ENCODE data around the gene RELB. TPM values are rescaled to one million over a fixed set of nuclear protein-coding genes. Genes with fewer than 3 reads are reported as not detected.

The RELB gene
- total and polyA plus RNA-seq, 2 donors (not counting 3 experiments of a cell fraction or from before 2014, with no cell fraction given), result 13.2 to 14.4 TPM

- Histone ChIP-seq H3K4me1 (ENCODE audit: control insufficient read depth, extremely low read depth, insufficient read depth, low read length) (no peaks in the 10 kb centered on the region), H3K27ac (ENCODE audit: insufficient read depth, low read depth, low read length) (no peak overlapping the region), H3K27me3 (ENCODE audit: control insufficient read depth in 2 of 2, insufficient read depth in 2 of 2, low read length in 2 of 2) (no peaks in the 10 kb centered on the region), H3K9me3 (replicated peaks; ENCODE audit: control insufficient read depth, insufficient read depth, low read length) (no peaks in the 10 kb centered on the region), H3K79me2 (ENCODE audit: control insufficient read depth, insufficient read depth, low read length) (no peaks in the 10 kb centered on the region), H4K20me1 (replicated peaks; ENCODE audit: control insufficient read depth, extremely low read depth, insufficient read depth, low read length) (no peaks in the 10 kb centered on the region), H3K9ac (replicated peaks; ENCODE audit: extremely low read depth, insufficient read depth, low read length) (no peak overlapping the region), H3K4me3 (replicated peaks in 1 of 3; ENCODE audit: insufficient read depth in 1 of 3, low read depth in 1 of 3, low read length in 3 of 3) (no peak overlapping the region), H2AFZ (ENCODE audit: low read depth, low read length) (no peak overlapping the region), H3K9me1 (replicated peaks; ENCODE audit: control insufficient read depth, extremely low read depth, insufficient read depth, low read length) (no peaks in the 10 kb centered on the region), H3K4me2 (ENCODE audit: insufficient read depth, low read length) (no peak overlapping the region), H3K36me3 (ENCODE audit: control insufficient read depth in 2 of 2, extremely low read depth in 1 of 2, insufficient read depth in 2 of 2, low read length in 2 of 2) (peaks cover 0 to 19% of the 10 kb centered on the region in 2 experiments)
- TF ChIP-seq MYC (IDR thresholded peaks at IDR 0.05; ENCODE audit: low read depth, low read length) (no peak), POLR2A (IDR thresholded peaks at IDR 0.05; ENCODE audit: low read depth, low read length) (no peak), POLR2AphosphoS5 (IDR thresholded peaks at IDR 0.05; ENCODE audit: insufficient read depth, low read depth, low read length) (no peak), JUN (IDR thresholded peaks at IDR 0.05; ENCODE audit: borderline replicate concordance, insufficient read depth, insufficient read length, low read depth) (no peak), EZH2 (IDR thresholded peaks at IDR 0.05; ENCODE audit: borderline replicate concordance, low read depth, low read length, severe bottlenecking) (no peak), GATA2 (IDR thresholded peaks at IDR 0.05; ENCODE audit: insufficient read depth, insufficient read length, low read depth, low read length) (no peak), MAX (IDR thresholded peaks at IDR 0.05; ENCODE audit: insufficient read depth, insufficient read length) (no peak), FOS (IDR thresholded peaks at IDR 0.05; ENCODE audit: borderline replicate concordance, insufficient read depth, low read length) (no peak)
- TF ChIP-seq, protein P1, sequence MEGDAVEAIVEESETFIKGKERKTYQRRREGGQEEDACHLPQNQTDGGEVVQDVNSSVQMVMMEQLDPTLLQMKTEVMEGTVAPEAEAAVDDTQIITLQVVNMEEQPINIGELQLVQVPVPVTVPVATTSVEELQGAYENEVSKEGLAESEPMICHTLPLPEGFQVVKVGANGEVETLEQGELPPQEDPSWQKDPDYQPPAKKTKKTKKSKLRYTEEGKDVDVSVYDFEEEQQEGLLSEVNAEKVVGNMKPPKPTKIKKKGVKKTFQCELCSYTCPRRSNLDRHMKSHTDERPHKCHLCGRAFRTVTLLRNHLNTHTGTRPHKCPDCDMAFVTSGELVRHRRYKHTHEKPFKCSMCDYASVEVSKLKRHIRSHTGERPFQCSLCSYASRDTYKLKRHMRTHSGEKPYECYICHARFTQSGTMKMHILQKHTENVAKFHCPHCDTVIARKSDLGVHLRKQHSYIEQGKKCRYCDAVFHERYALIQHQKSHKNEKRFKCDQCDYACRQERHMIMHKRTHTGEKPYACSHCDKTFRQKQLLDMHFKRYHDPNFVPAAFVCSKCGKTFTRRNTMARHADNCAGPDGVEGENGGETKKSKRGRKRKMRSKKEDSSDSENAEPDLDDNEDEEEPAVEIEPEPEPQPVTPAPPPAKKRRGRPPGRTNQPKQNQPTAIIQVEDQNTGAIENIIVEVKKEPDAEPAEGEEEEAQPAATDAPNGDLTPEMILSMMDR (IDR thresholded peaks at IDR 0.05; ENCODE audit: extremely low read depth in 1 of 2, insufficient read depth in 1 of 2, low read depth in 1 of 2, low read length in 2 of 2), result no peak
- intact Hi-C loops (cut with micrococcal nuclease), result no loop called here
- dilution Hi-C loops (cut with MboI; ENCODE audit: extremely low pct_ligation_motif_present, low sequenced_read_pairs), result no loop called here
- POLR2A ChIA-PET, result no interaction called here
- no TSS peak for BruUV-seq (replicated peaks)
- DNase-seq (ENCODE audit: low read depth, low spot score), result no peak
- CTCF ChIA-PET, result interaction anchor here (0.6 kb wide), 1 partner anchor 10 kb away, joined by 4 read pairs; no protein-coding TSS in a partner anchor
- no peak for FAIRE-seq
These were observed 31.2 kb downstream of the RELB start for GRCh38 chr19:45032421-45032820.
